HG03060 (cell line): ENCODE results near the gene ESYT2.

Source experiments
- ATAC-seq: cut with Tn5 transposase; IDR thresholded peaks from one replicate; pipeline ENCODE4 v1.9.1; 2021; ENCODE audit warnings: low read depth, moderate number of reproducible peaks; ENCODE audit not compliant: unreplicated experiment

The ESYT2 gene

DNA sequence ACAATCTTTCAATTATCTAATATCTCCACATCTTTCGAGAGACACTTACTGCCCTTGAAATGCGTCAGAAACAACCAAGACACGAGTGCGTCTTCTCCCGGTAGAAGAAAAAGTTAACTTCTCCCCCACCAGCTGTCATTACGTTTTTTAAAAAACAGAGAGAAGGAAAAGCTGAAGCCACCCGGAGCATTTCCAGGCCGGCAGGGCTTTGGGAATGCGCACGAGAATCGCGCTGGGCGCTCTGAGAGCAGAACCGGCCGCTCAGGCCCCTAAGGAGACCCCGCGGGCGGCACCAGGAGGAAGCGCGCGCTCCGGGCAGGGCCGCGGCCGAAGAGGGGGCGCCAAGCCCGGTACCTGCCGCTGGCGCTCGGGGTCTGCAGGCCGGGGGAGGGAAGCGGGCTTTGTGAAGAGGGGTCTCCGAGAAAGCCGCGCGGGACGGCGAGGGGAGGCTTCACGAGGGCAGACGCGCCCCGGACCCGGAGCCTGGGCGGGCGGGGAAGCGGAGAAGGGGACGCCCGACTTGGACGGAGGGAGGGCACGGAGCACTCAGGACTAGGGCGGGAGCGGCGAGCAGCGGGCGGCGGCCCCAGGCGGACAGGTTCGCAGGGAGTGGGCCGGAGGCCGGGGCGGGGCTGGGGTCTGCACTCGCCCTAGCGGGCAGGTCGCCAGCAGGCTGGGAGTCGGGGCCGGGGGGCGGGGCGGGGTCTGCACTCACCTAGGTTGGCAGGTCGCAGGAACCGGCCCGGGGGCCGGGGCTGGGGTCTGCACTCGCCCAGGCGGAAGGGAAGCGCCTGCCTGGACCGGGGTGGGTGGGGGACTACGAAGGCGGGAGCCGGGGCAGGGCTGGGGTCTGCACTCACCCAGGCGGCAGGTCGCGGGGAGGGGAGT, 932 bp downstream of the ESYT2 start:
- no peak for ATAC-seq

DNA sequence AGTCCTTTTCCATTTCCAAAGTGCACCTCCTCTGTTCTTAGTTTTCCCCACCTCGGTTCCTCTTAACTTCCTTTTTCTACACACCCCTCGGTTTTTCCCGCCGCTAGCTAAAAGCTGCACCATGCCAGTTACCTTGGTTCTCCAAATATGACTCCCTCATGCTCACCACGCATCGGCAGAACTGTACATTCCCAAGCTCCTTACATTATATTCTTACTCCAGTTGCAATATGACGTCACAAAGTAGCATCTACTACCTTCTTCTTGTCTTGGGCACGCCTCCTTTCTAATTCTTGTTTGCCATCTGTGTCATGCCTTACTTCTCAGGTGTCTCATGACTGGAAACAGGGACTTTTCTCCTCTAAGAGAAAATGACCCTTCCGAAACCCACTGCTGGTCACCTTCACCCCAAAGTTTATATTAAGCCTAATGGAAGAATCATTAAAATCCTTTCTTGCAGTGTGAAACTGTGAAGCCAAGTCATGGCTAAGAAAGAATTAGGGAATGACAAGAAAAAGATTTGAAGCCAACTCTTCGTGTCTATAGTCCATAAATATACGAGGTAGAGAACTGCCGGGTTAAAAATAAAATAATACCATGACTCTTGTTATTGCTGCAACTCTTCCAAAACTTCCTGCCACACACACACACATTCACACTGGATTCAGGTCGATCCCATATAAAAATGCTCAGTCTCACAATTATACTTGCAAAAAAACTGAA, 1.7 kb downstream of the ESYT2 start:
- no peak for ATAC-seq

DNA sequence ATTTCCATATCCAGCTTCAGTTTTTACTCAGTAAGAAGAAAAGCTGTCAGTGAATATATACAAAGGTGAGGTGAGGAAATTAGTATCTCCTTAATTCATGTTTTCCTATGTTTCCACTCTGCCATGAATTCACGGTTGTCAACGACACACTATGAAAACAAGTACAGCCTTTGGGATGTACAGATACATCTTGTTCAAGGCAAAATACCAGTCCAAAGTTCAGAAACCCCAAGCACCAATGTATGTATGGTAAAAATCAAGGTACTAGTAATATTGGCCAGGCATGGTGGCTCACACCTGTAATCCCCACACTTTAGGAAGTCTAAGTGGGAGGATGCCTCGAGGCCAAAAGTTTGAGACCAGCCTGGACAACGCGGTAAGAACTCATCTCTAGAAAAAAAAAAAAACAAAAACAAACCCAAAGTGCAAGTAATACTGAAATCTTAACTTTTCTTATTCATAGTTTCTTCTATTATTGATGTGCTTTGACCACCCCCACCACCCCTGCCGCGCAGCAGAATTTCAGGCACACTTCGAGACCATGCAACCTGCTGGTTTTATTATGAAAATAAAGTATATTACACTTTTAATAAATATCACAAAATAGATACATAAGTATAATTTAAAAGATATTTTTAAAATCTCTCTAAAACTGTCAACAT, 3.5 kb downstream of the ESYT2 start:
- ATAC-seq: no peak

DNA sequence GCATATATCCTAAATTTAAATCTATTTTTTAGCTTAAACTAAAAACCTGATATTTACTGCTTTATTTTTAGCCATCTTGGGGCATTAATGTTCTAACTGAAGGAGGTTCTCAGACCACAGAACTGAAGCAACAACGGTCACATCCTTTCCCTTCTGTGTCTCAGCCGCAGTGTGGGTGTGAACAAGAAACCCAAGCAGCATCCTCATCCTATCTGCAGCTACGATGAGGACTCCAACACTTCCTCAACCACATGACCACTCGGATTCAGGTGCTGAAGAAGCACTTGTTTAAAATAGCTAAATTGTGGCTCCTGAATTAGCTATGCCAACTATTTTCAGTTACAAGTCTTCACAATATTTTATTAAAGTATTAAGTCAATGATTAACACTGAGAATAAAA, 5.3 kb downstream of the ESYT2 start:
- peak; percentile 87 for ATAC-seq

DNA sequence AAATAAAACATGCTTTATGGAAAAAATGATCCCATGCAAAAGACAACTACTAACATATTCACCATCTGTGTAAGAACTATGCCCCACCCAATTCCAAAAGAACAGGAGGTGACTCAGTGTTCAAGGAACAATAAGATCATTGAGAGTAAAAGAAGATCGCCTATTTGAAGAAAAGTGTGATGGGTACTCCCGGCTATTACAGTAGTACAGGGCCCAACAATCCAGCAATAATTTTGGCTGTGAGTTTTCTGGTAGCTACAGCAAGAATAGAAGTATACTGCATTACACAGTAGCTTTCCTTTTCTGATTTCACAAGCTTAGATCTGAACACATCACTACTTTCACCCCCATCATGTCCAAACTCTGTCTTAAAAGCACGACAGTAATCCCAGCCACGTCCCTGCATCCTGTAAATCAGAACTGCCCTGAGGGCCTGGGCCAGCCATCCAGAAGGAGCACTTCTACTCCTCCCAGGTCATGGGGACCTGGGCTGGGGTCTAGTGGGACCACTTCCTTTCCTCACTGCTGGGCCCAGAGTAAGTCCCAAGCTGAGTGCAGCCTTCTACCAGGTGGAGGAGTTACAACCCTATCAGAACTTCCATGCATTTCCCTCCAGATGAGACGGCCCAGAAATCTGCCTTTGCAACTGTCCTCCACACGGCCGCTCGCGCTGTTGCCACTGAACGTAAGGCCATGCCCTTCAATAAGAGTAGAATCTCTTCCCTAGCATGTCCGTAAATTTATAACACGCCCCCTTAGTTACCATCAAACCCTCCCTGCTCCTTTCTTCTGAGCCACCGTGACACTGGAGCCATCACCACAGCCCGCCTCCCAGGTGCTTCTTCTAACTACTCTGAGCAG, 7.9 kb downstream of the ESYT2 start:
- no peak for ATAC-seq

DNA sequence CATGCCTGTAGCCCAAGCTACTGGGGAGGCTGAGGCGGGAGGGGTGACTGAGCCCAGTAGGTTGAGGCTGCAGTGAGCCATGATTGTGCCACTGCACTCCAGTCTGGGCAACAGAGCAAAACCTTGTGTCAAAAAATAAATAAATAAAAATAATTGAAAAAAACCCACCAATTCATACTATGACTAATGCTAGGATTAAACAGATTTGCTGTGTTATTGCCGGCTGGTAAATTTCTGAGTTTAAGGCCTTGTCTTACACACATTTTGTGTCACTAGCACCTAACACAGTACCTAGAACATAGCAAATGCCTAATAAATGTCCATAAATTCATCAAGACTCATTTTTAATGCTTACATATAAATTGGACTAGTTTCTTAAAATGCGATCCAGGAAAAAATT, 8.7 kb downstream of the ESYT2 start:
- no peak for ATAC-seq

DNA sequence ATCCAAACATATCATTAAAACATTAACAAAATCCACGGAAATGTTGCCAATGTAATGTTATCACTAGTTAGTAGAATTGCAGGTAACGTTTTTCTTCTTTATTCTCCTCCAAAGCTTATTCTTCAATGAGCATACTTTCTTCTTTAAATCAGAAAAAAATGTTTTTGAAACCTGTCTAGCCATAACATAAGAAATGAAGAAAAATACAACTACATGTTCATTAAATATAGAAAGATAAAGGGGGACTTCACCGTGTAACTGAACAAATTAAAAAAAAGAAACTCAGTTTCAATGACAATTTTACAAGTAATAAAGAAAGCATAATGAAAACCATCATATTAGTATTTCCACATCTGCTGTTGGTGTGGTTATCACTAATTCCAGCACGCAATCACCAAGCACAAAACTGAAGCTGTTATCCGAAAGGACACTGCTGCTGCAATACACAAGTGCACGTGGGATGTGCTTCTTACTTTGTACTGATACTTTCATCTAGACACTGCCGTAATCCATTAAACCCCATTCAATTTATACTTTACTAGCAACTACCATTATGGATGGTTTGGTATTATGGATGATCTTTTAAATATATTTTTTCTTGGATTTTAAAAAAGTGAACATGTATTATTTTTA, 9.6 kb downstream of the ESYT2 start:
- ATAC-seq: no peak

DNA sequence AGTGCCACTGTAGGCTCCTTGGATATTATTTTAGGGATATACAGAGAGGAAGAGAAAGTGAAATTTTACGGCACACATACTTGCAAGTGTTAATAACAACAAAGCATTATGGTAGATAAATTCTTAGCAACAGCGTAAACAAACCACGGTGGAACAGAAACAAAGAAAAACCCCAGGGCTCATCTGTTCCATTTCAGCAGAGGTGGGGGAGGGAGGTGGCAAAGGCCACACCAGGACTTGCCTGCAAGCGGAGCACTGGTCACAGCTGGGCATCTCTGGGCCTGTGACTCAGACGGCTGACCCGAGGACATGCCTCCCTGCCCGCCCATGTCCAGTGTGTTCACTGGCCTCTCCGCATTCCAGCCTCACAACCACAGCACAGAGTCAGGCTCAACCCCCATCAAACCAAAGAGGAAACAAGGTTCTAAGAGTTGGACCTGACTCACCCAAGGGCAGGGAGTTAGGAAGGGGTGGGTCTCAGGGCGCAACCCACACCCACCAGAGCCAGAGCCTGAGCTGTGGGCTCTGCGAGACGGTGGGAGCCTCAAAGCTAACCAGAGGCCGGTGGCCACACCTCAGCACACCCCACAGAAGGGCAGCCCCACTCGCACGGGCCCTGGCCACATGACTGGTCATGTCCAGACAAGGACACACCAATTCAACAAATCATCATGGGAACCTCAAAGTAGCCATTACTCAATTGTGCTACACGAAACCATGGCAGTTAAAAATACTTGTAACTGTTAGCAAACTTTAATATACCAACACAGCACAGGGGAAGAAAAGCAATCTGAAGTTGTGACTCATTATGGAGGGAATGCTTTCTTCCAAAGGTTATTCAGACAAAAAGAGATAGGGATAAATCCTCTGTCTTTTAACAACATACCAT, 10.7 kb downstream of the ESYT2 start:
- ATAC-seq: peak; percentile 46

DNA sequence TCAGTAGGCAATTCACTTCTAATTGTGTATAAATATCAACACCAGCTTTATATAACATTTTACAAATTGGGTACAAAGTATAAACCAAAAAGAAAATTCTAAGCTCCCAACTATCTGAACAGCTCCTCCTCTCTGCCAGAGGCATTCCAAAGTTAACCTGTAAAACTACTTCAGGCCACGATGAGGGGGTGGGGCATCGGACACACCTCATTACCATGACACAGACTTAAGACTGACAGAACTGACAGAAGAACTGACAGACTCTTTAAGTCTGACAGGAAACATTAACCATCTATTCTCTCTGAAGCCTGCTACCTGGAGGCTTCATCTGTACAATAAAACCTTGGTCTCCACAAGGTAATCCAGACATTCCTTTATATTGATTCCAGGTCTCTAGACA, 12.3 kb downstream of the ESYT2 start:
- ATAC-seq: no peak

DNA sequence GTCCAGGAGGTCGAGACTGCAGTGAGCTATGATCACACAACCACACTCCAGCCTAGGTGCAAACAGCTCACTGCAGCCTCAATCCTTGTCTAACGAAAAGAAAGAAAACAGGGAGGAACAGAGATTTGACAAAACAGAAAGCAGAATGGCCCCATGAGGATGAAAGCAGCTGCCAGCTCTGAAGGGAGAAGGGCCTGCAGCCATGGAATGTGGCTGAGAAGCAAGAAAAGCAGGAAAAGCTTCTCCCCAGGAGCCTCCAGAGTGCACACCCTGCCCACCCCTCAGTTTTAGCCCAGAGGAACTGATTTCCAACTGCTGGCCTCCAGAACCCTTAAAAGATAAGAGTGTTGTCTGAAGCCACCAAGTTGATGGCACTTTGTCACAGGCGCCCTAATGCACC, 13.0 kb downstream of the ESYT2 start:
- no peak for ATAC-seq

DNA sequence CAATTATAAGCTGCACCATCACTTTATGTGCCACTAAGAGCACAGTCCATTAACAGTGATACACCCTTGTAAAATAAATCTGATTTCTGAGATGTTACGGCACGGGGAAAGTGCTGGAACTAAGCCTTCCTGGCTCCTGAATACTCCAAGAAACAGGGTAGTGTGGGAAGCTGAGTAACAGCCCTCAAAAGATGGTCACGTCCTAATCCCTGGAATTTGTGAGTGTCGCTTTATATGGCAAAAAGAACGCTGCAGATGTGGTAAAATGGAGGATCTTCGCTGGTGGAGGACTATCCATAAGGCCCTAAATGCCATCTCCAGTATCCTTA, 13.5 kb downstream of the ESYT2 start:
- ATAC-seq: no peak

DNA sequence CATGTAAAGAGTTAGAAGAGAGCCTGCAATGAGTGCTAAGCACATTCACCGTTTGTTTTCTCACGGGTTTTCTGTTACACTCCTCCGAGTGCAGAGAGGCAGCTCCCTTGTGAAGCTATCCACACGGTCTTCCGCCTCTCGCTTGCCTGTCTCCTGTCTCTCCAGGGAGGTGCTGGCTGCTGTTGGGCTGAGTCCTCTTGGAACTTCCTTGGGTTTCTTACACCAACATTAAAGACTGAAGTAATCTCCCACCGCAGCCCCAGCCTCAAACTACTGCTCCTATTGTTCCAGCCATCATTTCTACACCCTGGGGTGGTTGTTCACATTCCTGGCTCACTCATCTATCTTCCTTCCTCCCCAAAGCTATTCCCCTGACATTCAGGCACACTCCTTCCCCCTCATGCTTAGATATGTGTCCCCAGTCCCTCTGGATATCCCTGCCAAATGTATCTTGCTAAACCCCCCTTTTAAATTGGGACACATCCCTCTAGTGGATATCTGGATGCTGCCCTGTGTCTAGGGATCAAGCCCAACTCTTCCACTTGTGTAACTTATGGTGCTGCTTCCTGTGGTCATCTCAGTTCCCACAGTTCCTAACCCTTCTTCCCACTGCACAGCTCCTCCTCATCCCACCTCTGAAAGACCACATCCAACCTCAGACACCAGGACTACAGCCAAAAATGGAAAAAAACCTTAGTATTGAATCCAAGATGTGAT, 14.1 kb downstream of the ESYT2 start:
- ATAC-seq: no peak

DNA sequence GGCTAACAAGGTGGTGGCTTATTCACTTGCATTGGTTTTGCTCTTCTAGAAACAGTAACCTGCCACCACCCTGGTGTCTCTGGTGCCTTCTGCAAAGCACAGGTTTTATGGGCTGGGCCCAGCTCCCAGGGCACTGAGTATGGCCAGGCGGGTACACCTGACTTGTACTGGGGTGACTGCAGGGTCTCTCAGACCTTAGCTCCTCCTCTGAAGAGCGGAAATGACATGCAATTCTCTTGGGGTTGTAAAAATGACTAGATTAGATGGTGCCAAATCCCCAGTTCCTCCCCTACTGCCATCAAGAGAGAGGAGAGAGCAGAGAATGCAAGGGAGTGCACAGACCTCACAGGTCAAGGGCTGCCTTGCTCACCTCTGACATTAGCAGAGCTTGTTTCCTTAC, 14.7 kb downstream of the ESYT2 start:
- no peak for ATAC-seq

DNA sequence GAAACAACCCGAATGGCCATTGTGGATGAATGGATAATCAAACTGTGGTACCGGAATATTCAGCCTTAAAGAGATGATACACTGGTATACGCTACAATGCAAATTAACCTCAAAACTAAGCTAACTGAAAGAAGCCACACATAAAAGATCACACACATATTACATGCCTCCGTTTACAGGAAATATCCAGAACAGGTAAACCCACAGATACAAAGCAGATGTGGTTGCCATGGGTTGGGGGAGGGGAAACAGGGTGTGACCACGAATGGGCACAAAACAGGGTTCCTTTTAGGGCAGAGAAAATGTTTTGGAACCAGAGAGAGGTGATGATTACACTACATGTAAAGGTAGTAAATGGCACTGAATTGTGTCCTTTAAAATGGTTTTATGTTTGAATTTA, 16.6 kb downstream of the ESYT2 start:
- ATAC-seq: no peak

DNA sequence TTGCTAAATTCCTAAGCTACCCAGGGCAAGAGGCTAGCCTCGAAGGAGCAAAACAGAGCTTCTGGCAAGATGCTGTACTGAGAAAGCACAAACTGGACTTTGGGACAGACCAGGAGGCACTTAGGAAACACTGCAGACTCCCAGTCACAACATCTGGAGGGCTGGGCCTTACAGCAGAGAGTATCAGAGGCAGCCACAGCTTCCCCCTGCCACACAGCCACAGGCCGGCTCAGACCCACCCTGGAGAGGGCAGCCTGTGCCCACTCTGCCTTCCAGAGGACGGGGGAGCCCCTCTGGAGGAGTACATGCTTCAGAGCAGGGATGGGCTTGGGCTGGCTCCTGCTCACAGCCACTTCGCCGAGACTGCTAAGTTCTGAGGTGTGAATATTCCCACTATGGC, 17.4 kb downstream of the ESYT2 start:
- ATAC-seq: no peak

DNA sequence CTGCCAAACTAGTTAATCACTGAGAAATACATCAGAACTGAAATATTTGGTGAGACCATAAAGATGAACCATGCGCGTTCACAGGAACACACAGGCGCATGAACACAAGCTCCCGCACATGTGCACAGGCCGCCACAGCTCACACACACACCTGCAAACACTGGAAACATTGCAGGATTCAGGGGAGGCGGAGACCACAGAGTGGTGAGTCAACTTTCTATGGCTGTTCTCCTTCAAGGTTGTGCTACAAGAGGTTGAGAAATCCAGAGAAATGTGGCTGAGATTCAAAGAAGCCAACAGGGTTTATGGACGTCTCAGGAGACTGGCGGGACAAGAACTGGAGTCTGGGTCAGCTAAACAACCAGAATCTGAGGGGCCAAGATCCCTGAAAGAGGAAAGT, 17.8 kb downstream of the ESYT2 start:
- ATAC-seq: no peak

DNA sequence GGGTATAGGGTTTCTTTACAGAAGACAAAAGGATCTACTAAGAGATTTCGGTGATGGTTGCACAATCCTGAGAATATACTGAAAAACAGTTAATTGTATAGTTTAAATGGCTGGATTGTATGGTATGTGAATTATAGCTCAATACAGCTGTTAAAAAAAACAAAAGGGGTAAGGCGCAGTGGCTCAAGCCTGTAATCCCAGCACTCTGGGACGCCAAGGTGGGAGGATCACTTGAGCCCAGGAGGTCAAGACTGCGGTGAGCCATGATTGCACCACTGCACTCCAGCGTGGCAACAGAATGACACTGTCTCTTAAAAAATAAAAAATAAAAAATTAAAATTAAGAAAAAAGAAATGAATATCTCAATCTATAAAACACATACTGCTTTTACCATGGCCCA, 18.5 kb downstream of the ESYT2 start:
- ATAC-seq: no peak

DNA sequence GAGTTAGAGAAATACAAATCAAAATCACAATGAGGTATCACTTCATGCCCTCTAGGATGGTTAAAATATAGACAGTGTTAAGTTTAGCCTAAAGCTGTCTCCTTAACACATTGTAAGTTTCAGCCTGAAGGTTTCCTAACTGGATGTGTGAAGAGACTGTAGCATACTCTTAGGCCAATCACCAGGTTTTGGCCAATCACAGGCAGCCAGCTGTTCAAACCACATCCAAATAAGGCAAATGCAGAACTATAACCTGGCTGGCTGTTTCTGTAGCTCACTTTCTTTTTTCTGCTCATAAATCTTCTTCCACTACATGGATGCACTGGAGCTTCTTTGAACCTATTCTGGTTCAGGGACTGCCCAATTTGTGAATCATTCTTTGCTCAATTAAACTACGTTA, 19.7 kb downstream of the ESYT2 start:
- ATAC-seq: peak; percentile 89

DNA sequence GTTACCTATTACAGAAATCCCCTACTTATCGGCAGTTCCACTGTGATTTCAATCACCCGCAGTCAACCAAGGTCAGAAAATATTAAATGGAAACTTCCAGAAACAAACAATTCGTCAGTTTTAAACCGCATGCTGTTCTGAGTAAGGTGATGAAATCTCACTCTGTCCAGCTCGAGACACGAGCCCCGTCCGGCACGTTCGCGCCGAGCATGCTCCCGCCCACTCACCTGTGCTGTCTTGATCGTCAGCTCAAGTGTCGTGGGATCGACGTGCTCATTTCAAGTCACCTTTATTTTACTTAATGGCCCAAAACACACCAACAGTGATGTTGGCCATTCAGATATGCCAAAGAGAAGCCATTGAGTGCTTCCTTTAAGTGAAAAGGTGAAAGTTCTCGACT, 21.2 kb downstream of the ESYT2 start:
- no peak for ATAC-seq
